ENCODE results near the gene PCCA.

GRCh38 chr13:100314132-100314910, 225.4 kb downstream of the PCCA start:
- TF ChIP-seq CTCF (IDR thresholded peaks at IDR 0.05) = no peak
- no peak for TF ChIP-seq POLR2A (IDR thresholded peaks at IDR 0.05)
- TF ChIP-seq EP300 (IDR thresholded peaks at IDR 0.05) = no peak
